Measurements from ENCODE around the gene SCAMP4. TPM values are rescaled to one million over a fixed set of nuclear protein-coding genes. Genes with fewer than 3 reads are reported as not detected.

Gene SCAMP4
- polyA plus RNA-seq, 1 experiment: 13.2 TPM

DNA sequence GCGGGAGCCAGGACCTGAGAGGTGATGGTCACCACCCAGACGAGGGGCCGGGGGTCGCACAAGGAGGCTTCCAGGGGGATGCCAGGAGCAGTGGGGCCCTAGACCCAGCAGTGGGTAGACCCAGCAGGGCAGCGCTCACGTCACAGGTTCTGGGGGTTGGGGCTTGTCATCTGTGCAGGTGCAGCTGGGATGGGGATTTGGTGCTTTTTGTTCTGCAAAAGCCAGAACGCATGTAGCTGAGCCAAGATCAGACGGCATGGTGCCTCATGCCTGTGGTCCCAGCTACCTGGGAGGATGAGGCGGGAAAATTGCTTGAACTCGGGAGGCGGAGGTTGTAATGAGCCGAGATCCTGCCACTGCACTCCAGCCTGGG is 50.9 kb downstream of the SCAMP4 start:
- POLR2A ChIA-PET: no interaction called here
- CTCF ChIA-PET: no interaction called here

DNA sequence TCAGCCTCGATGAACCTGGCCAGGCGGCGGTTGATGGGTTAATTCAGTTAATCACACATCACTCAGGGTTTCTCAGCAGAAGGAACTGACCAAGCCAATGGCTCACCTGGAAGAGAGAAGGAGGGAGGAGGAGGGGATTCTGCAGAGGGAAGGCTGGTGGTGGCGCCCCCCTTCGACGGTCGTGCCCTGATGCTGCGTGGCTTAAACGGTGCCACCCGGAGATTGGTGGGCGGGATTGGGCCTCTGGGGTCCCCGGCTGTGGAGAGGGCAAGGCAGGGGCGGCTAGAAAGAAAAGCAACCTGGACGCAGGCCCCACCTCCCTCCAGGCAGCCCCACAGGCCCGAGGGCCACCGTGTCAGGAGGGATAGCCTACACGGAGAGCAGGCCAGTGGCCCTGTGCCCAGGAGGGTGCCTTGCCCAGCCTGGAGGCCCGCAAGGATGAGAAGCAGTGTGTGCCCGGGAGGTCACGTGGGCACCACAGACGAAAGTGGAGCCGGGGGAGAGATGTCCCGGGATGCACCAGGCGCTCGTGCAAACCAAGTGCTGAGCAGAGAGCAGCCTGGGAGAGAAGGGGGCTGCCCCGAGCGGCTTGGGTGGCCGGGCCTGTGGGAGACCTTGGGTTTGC is 51.8 kb downstream of the SCAMP4 start:
- peaks cover 8% of the 10 kb centered on the region for H3K36me3 ChIP-seq (ENCODE audit: control insufficient read depth, insufficient read depth, low read length)
- CTCF ChIA-PET: no interaction called here
- H3K4me3 ChIP-seq (ENCODE audit: low read depth, low read length): no peak overlapping the region
- POLR2A ChIA-PET: no interaction called here
- DNase-seq (ENCODE audit: low read depth): no peak
- TF ChIP-seq, protein P1, sequence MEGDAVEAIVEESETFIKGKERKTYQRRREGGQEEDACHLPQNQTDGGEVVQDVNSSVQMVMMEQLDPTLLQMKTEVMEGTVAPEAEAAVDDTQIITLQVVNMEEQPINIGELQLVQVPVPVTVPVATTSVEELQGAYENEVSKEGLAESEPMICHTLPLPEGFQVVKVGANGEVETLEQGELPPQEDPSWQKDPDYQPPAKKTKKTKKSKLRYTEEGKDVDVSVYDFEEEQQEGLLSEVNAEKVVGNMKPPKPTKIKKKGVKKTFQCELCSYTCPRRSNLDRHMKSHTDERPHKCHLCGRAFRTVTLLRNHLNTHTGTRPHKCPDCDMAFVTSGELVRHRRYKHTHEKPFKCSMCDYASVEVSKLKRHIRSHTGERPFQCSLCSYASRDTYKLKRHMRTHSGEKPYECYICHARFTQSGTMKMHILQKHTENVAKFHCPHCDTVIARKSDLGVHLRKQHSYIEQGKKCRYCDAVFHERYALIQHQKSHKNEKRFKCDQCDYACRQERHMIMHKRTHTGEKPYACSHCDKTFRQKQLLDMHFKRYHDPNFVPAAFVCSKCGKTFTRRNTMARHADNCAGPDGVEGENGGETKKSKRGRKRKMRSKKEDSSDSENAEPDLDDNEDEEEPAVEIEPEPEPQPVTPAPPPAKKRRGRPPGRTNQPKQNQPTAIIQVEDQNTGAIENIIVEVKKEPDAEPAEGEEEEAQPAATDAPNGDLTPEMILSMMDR (IDR thresholded peaks at IDR 0.05; ENCODE audit: insufficient read depth, low read depth, low read length): no peak
- H3K27me3 ChIP-seq (ENCODE audit: control insufficient read depth, insufficient read depth, low read length): no peaks in the 10 kb centered on the region

More for the DNA sequence above, 50.9 kb downstream of the SCAMP4 start:
- H3K27me3 ChIP-seq (ENCODE audit: control insufficient read depth, insufficient read depth, low read length): no peaks in the 10 kb centered on the region
- H3K36me3 ChIP-seq (ENCODE audit: control insufficient read depth, insufficient read depth, low read length): peaks cover 8% of the 10 kb centered on the region
- no peak overlapping the region for H3K4me3 ChIP-seq (ENCODE audit: low read depth, low read length)
- DNase-seq (ENCODE audit: low read depth): no peak
- TF ChIP-seq, protein P1 (IDR thresholded peaks at IDR 0.05; ENCODE audit: insufficient read depth, low read depth, low read length): no peak

DNA sequence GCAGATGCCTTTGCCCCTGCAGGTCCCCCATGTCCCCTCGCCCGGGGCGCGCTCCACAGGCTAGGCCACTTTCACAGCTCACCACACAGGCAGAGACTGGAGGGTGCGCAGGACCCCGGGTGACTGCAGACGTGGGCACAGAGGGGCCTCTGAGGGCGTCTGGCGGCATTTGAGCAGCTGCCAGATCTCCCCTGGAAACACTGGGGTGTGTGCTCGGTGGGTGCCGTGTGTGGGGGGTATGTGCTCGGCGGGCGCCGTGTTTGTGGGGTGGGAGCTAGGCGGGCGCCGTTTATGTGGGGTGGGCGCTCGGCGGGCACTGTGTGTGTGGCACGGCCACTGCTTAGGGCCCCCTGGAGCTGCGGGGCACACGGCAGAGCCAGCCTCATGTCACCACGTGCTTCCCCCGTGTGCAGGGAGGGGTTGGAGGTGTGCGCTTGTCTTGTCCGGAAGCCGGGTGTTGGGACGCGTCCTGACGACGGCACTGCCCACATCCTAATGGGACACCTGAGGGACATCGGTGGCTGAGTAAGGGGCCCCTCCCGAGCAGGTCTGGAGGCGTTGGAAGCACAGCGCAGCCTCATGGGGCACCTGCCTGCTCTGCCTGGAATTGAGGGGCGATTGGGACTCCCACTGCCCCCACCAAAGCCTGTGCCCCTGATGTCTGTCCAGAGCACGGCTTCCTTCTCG is 52.5 kb downstream of the SCAMP4 start:
- CTCF ChIA-PET: interaction anchor here (1.2 kb wide), 1 partner anchor 9 kb away, joined by 3 read pairs; no protein-coding TSS in a partner anchor
- H3K4me3 ChIP-seq (ENCODE audit: low read depth, low read length): no peak overlapping the region
- H3K27me3 ChIP-seq (ENCODE audit: control insufficient read depth, insufficient read depth, low read length): no peaks in the 10 kb centered on the region

DNA sequence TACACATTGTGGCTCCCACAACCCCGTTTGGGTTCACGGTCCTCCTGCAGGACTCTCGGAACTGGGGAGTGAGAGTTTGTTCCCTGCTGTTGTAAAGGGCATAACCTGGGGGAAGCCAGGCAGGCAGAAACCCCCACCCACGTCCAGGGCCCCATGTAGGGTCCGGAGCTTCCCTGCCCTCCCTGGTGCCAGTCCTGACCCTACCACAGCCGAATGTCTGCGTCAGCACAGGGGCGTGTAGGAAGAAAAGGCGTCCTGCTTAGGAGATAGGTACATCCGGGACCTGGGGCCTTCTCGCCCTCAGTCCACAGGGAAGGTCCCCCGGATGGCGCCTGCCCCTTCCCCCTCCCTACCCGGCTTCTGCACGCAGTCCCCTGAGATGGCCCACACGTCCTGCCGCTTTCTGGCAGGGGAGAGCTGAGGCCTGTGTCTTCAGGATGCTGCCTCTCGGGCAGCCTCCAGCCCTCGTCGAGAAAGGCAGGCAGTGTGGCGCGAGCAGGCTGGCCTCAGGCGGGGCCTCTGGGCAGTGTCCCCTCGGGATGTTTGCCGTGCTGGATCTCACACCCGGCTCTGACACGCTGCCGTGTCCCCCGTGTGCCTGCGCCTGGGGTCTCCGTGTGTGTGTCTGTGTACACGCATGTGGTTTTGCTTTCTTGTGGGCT is 54.9 kb downstream of the SCAMP4 start:
- ChIA-PET POLR2A (no interaction called here), CTCF (no interaction called here)
- Histone ChIP-seq H3K4me3 (ENCODE audit: low read depth, low read length) (no peak overlapping the region), H3K36me3 (ENCODE audit: control insufficient read depth, insufficient read depth, low read length) (peaks cover 9% of the 10 kb centered on the region), H3K27me3 (ENCODE audit: control insufficient read depth, insufficient read depth, low read length) (no peaks in the 10 kb centered on the region)
- TF ChIP-seq, protein P1 (IDR thresholded peaks at IDR 0.05; ENCODE audit: insufficient read depth, low read depth, low read length): no peak
- DNase-seq (ENCODE audit: low read depth): no peak

More for the DNA sequence above, 52.5 kb downstream of the SCAMP4 start:
- TF ChIP-seq, protein P1 (IDR thresholded peaks at IDR 0.05; ENCODE audit: insufficient read depth, low read depth, low read length): no peak
- no peak for DNase-seq (ENCODE audit: low read depth)
- H3K36me3 ChIP-seq (ENCODE audit: control insufficient read depth, insufficient read depth, low read length): peaks cover 9% of the 10 kb centered on the region
- POLR2A ChIA-PET: no interaction called here
